ENCODE data around the gene RPL28.

DNA sequence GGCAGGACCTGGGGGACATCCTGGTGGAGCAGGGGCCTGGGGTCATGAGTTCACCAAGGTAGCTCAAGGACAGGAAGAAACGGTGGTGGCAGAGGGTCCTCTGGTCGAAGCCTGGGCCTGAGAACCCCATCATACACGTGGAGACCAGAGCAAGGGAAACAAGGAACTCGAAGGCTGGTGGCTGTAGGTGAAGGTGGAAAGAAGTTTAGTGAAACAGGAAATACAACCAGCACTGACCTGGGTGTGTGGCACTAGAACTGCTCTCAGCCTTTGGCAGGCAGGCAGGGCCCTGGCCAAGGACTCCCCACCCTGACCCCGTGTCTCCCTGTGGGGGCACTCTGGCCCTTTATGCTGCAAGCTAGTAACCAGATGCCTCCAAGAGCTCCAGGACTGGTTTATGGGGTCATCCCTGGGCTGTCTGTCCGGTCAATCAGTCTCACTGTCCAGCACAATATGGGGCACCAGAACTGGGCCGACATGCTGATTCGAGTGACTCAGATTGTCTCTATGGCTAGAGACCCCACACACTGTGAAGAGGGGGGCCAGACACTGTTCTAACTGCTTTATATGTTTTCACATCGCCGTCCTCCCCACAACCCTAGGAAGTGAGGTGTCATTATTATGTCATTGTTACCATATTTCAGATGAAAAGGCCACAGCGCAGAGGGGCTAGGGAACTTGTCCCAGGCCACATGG, 35.0 kb upstream of the RPL28 start:
- no peak for TF ChIP-seq GATA3 (IDR thresholded peaks at IDR 0.05; ENCODE audit: low read depth, low read length)
- no peak for TF ChIP-seq GATA2 (IDR thresholded peaks at IDR 0.05; ENCODE audit: low read depth, low read length)
